Activated CD8-positive, alpha-beta memory T cell treated with anti-CD3 and anti-CD28 coated beads for 4 hours (primary cell): ENCODE measurements around the gene CAPN1.
A peak's percentile ranks its signal among the peaks of the same experiment; 100 is the strongest.

Experiments used
- DNase-seq, 2 donors: peaks; one replicate each; pipeline ENCODE4 v3.0.0-alpha.2; 2020; ENCODE audit warnings: low read depth in 2 of 2

The CAPN1 gene

DNA sequence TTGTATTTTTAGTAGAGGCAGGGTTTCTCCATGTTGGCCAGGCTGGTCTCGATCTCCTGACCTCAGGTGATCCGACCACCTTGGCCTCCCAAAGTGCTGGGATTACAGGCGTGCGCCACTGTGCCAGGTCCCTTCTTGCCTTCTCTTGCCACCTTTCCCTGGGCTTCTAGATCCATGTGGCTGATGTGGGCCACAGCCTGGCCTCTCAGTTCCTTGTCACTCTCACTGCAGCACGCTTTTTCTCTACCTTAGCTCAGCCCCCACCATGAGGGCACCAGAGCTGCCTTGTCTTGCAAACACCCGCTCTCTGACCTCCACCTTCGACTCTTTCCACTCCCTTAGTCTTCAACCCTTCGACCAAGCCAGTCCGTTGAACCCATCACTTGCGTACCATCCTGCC is 7.5 kb downstream of the CAPN1 start:
- DNase-seq: no peak

DNA sequence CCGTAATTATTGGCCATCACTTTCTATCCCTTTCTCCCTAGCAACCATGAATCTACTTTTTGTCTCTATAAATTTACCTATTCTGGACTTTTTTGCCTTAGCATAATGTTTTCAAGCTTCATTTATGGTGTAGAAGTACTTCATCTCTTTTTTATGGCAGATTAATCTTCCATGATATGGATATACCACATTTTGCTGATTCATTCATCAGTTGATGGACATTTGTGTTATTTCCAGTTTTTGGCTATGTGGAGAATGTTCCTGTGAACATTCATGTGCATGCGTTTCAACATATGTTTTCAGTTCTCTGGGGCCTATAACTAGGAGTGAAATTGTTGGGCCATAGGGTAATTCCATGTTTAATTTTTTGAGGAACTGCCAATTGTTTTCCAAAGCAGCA is 12.8 kb downstream of the CAPN1 start:
- no peak for DNase-seq

DNA sequence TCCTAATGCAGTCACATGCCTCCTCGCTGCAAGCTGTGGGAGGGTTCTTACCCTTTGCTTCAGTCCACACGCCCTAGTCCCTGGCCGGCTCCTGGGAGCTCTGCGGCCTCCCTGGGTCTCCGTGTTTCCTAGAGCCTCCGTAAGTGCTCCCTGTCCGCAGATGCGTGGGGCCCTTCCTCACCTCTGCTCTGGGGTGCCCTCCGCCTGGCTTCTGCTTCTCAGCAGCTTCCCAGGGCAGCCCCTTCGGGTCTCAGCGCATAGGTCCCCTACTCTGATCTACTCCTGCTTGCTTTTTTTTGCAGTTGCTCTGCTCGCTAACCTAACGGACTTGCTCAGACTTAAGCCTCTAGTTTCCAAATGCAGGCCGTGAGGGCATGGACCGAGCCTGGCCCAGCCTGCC is 22.4 kb downstream of the CAPN1 start:
- no peak for DNase-seq

DNA sequence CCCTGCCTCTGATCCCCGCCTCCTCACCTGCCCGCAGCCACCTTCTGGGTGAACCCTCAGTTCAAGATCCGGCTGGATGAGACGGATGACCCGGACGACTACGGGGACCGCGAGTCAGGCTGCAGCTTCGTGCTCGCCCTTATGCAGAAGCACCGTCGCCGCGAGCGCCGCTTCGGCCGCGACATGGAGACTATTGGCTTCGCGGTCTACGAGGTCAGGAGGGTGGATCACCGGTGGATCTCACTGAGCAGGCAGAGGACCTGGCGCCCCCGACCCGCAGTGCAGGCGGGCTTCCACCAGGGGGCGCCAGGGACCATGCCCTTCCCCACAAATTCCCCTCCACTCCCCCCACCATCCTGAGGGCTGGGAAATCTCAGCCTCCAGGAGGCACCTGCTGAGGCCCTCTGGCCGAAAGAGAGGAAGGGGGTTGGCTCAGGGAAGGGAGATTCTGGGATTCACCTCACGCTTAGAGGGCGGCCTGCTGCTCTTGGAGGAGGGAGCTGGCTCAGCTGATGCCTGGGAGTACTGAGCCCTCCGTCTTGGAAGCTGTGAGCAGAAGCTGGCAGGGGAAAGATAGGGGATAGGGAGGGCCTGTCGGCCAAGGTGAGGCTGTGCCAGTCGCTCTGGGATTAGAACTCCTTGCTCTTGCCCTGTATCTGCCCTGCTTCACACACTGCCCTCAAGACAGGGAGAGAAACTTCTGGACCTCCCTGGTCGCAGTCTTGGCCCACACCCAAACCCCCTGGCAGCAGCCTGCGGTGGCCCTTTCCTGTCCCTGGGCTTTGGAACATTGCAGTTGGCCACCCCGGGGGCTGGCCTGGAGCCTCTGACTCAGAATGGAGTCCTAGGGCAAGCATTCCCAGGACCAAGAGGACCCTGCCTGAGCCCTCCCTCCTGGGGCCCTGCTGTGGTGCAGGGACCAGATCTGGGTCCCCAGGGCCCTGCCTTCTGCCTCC is 23.2 kb downstream of the CAPN1 start:
- DNase-seq: no peak

DNA sequence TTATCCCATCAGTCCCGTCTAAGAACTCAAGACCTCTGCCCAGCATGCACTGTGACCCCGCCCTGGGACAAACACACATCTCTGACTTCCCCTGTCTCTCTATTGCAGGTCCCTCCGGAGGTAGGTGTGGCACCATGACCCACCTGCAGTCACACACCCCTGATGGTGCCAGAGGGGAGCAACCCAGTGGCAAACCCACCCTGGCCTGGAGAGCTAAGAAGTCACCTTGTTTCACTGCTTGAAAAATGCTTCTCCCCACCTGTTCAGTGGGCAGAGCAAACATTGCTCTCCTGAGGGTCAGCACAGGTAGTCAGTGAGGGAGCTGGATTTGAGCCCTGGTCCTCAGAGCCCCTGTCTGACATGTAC is 23.9 kb downstream of the CAPN1 start:
- DNase-seq: no peak

DNA sequence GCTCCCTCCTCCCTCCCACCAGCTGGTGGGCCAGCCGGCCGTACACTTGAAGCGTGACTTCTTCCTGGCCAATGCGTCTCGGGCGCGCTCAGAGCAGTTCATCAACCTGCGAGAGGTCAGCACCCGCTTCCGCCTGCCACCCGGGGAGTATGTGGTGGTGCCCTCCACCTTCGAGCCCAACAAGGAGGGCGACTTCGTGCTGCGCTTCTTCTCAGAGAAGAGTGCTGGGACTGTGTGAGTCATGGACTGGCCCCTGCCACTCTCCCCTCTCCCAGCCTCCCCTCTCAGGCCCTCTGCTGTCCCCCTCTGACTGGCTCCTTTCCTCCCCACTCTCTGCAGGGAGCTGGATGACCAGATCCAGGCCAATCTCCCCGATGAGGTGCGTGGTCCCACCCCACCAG is 24.7 kb downstream of the CAPN1 start:
- no peak for DNase-seq

DNA sequence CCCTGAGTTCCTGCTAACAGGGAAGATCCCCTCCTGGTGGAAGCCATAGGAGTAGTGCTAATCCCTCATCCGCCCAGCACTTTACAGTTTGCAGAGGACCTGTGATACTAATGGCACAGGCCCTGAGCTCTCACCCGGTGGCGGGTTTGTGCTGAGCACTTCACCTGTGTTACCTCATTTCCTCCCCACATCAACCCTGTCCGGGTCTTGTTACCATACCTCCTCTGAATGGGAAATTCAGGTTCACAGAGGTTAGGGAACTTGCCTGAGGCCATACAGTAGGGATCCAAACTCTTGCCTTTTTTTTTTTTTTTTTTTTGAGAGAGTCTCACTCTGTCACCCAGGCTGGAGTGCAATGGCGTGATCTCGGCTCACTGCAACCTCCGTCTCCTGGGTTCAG is 25.2 kb downstream of the CAPN1 start:
- DNase-seq: no peak

DNA sequence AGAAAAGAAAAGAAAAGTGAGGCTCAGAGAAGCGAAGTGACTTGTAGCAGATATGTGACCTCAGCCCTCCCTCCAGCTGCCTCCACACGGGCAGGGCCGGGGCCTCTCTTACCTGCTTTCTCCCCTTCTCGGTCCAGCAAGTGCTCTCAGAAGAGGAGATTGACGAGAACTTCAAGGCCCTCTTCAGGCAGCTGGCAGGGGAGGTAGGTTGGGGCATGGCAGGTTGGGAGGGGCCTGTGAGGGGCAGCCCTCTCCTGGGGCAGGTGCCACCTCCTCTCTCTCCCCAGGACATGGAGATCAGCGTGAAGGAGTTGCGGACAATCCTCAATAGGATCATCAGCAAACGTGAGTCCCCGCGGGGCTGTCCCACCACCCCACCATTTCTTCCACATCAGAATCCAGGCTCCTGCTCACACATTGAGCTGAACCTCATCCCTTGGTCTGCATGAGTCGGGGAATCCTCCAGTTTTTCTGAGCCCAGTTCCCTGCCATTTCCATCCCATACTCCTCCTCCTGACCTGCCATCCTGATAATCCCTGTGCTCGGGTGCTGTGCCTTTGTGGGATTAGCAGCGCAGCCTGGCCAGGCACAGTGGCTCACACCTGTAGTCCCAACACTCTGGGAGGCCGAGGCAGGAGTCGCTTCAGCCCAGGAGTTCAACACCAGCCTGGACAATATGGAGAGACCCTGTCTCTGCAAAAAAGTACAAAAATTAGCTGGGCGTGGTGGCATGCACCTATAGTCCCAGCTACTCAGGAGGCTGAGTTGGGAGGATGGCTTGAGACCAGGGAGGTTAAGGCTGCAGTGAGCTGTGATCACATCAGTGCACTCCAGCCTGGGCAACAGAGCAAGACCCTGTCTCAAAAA is 26.4 kb downstream of the CAPN1 start:
- DNase-seq: no peak

DNA sequence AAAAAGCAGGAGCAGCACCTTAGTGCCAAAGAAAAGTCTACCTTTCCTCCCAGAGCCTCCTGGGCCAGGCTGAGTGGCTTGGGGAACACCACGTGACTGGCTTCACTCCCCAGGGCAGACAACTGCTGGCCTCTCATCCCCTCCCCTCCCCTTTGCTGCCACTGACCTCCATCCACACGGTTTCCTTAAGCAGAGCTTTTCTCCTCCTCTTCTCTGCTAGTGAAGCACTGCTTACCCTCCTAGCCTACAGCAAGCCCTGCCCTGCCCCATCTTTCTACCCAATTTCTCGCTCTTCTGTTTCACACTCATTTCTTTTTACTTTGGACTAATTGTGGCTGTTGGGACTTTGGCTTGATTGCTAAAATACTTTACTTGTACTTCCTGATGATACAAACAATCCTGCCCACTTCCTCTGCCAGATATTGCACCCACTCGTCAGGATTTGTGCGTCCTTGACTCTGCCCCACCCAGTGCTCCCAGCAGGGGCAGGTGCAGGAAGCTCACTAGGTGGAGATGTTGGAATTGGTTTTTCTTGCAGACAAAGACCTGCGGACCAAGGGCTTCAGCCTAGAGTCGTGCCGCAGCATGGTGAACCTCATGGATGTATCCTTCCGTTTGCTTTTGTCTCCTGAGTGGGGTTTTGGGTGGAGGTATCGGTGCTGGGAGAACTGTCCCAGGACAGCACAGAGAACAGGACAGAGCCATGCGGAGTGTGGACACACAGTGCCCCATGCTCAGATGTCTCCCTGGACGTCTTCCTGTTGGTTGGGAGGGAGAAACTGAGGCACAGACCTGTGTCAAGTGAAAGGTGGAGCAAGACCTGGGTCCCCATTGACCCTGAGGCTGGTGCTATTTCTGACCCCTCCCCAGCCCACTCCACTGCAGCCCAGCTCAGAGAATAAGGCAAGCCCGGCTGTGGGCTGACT is 27.3 kb downstream of the CAPN1 start:
- no peak for DNase-seq

DNA sequence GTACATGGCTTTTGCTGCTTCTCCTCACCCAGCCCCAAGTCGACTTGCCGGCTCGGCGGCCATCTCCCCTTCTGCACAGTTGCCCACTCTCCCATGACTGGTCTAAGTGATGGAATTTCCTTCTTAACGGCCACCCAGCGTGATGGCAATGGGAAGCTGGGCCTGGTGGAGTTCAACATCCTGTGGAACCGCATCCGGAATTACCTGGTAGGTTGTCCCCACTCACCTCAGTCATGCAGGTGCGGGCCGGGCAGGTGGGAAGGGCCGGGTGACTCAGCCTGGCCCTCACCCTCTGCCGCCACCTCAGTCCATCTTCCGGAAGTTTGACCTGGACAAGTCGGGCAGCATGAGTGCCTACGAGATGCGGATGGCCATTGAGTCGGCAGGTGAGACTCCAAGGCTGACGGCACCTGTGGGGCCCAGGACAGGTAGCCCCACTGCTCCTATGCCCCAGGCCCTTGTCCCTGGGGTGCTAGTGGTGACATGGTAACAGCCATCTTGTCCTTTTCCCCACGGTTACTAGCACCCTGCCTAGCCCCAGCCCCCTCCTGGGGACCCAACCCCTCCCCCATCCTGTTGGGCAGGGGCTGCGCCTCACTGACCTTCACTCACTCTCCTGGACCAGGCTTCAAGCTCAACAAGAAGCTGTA is 28.1 kb downstream of the CAPN1 start:
- DNase-seq: no peak

DNA sequence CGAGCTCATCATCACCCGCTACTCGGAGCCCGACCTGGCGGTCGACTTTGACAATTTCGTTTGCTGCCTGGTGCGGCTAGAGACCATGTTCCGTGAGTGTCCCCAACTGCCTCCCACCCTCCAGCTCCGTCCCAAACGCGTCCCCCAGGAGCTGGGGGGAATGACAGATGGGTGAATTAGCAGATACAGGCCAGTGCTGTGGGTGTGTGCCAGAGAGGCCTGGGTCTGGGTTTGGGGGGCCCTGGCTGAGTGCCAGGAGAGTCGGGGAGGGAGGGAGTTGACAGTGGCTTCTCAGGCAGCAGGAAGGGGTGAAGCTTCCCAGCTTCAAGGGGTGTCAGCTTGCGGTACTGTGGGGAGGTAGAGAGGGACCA is 28.6 kb downstream of the CAPN1 start:
- no peak for DNase-seq

DNA sequence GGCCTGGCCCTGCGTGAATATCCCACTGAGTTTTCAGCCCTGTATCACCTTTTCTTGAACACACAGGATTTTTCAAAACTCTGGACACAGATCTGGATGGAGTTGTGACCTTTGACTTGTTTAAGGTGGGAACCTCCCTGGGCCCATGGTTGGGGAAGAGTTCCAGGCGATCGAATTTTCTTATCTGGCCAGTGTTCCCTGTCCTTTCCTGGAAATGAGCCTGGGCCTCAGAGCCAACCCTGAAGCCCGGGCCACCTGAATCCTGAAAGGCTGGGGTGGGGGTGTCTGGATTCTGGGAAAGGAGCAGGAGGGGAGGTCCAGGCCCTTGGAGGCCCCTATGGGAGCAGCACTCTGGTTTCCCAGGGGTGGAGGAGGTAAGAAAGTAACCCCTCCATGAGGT is 29.0 kb downstream of the CAPN1 start:
- no peak for DNase-seq

DNA sequence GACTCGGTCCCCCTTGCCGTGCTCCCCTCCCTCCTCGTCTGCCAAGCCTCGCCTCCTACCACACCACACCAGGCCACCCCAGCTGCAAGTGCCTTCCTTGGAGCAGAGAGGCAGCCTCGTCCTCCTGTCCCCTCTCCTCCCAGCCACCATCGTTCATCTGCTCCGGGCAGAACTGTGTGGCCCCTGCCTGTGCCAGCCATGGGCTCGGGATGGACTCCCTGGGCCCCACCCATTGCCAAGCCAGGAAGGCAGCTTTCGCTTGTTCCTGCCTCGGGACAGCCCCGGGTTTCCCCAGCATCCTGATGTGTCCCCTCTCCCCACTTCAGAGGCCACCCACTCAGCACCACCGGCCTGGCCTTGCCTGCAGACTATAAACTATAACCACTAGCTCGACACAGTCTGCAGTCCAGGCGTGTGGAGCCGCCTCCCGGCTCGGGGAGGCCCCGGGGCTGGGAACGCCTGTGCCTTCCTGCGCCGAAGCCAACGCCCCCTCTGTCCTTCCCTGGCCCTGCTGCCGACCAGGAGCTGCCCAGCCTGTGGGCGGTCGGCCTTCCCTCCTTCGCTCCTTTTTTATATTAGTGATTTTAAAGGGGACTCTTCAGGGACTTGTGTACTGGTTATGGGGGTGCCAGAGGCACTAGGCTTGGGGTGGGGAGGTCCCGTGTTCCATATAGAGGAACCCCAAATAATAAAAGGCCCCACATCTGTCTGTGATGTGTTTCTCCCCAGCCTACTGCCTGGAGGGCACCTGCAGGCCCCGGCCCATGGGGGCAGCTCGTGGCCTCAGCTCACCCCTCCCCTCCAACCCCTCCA is 29.8 kb downstream of the CAPN1 start:
- DNase-seq: no peak

DNA sequence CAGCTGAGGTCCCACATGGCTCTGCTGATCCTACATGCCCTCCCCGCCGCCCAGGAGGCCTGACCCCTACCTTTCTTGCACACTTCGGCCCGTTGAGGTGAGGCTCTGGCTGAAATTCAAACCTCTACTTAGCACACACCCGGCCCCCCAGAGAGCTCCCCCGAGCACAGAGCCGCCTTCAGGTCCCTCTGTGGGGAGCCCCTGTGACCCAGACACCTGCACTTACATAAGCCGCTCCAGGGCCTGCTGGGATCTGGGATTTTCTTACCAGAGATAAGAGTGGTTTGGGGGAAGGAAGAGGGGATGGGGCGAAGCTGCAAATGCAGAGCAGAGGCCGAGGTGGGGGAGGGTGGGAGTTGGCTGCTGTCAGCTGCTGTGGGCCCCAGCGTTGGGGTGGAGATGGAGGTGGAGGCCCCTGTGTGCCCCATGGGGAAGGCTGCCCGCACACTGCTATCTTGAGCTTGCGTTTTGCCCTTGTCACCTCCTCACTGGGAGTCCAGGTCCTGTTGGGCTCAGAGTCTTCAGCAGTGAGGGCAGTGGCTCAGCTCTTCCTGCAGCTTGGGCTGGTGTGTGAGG is 30.6 kb downstream of the CAPN1 start:
- DNase-seq: no peak

DNA sequence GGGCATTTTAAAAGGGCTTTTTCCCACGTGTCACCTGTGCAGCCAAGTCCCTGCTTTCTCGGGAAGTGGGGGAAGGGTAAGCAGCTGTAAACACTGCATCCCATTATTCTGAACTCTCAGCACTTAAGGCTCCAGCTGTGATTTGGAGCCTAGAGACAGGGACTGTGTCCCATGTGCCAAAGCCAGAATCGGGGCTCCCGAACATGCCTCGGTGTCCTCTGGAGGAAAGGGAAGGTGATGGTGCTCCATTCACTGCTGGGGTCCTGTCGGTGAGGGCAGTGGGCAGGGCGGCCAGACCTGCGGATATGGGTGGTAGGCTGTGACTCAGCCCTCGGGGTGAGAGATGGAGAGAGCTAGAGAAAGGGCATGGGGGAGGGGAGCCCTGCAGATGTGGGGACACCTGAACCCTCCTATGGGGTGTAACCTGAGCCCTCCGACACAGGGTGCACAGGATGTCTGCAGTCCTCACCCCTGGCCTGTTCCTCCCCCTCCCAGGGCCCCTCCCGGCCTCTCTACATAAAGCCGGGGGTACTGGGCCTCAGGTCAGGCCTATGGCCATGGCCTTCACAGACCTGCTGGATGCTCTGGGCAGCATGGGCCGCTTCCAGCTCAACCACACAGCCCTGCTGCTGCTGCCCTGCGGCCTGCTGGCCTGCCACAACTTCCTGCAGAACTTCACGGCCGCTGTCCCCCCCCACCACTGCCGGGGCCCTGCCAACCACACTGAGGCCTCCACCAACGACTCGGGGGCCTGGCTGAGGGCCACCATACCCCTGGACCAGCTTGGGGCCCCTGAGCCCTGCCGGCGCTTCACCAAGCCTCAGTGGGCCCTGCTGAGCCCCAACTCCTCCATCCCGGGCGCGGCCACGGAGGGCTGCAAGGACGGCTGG is 31.8 kb downstream of the CAPN1 start:
- no peak for DNase-seq

DNA sequence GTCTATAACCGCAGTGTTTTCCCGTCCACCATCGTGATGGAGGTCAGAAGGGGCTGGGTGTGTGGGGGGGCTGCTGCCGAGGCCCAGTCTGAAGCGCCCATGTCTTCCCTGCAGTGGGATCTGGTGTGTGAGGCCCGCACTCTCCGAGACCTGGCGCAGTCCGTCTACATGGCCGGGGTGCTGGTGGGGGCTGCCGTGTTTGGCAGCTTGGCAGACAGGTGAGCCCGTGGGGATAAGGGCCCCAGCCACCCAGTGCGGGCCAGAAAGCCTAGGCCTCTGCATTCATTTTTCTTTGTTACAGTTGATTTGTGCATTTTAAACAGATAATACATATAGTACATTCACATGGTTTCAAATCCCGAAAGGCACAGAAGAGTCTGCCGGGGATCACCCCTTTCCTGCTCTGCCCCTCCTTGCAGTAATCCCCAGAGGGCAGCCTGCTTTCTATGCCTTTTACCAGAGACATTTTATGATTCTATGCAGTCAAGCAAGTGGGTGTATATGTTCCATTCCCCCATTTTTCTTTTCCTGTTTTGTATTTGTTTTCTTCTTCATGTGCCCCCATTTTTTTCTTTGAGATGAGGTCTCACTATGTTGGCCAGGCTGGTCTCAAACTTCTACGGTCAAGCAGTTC is 32.6 kb downstream of the CAPN1 start:
- no peak for DNase-seq

DNA sequence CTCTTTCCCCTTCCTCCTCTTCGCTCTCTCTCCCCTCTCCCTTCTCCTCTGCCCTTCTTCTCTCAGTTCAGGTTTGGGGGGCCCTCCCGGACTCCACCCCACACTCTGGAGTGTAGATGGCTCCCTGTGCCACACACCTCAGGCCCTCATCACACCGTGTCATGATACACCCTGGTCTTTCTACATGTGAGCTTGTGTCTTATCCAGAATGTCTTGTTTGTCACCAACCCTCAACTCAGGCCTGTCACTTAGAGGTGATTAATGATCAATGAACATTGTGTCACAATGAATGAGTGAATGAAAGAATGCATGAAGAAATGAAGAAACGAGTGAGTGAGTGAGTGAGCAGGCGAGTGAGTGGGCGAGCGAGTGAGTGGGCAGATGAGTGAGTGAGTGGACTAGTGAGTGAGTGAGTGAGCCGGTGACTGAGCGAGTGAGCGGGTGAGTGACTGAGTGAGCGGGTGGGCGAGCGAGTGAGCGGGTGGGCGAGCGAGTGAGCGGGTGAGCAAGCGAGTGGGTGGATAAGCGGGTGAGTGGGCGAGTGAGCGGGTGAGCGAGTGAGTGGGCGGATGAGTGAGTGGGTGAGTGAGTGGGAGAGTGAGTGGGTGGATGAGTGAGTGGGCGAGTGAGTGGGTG is 33.8 kb downstream of the CAPN1 start:
- peak in 1 of 2 donors; percentile 30 for DNase-seq

DNA sequence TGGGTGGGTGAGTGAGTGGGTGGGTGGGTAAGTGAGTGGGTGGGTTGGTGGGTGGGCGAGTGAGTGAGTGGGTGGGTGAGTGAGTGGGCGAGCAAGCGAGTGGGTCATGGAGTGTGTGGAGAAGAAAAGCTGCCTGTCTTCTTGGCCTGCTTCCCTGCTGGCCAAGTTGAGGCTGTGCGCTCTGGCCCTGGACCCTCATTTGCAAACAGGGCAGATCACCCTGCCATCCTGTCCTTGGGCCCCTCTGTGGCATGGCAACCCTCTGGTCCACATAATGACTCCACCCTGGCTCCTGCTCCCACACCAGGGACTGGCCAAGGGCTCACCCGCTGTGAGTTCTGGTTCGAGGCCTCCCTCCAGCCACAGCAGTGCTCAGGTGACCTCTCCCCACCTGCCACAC is 35.1 kb downstream of the CAPN1 start:
- DNase-seq: no peak
